GM19328 (cell line): ENCODE data around the gene CLCN6.

ENCODE experiments used
- ATAC-seq: cut with Tn5 transposase; IDR thresholded peaks from one replicate; pipeline ENCODE4 v1.9.1; 2021; ENCODE audit warnings: mild to moderate bottlenecking, moderate library complexity; ENCODE audit not compliant: unreplicated experiment

The CLCN6 gene, protein sequence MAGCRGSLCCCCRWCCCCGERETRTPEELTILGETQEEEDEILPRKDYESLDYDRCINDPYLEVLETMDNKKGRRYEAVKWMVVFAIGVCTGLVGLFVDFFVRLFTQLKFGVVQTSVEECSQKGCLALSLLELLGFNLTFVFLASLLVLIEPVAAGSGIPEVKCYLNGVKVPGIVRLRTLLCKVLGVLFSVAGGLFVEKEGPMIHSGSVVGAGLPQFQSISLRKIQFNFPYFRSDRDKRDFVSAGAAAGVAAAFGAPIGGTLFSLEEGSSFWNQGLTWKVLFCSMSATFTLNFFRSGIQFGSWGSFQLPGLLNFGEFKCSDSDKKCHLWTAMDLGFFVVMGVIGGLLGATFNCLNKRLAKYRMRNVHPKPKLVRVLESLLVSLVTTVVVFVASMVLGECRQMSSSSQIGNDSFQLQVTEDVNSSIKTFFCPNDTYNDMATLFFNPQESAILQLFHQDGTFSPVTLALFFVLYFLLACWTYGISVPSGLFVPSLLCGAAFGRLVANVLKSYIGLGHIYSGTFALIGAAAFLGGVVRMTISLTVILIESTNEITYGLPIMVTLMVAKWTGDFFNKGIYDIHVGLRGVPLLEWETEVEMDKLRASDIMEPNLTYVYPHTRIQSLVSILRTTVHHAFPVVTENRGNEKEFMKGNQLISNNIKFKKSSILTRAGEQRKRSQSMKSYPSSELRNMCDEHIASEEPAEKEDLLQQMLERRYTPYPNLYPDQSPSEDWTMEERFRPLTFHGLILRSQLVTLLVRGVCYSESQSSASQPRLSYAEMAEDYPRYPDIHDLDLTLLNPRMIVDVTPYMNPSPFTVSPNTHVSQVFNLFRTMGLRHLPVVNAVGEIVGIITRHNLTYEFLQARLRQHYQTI

DNA sequence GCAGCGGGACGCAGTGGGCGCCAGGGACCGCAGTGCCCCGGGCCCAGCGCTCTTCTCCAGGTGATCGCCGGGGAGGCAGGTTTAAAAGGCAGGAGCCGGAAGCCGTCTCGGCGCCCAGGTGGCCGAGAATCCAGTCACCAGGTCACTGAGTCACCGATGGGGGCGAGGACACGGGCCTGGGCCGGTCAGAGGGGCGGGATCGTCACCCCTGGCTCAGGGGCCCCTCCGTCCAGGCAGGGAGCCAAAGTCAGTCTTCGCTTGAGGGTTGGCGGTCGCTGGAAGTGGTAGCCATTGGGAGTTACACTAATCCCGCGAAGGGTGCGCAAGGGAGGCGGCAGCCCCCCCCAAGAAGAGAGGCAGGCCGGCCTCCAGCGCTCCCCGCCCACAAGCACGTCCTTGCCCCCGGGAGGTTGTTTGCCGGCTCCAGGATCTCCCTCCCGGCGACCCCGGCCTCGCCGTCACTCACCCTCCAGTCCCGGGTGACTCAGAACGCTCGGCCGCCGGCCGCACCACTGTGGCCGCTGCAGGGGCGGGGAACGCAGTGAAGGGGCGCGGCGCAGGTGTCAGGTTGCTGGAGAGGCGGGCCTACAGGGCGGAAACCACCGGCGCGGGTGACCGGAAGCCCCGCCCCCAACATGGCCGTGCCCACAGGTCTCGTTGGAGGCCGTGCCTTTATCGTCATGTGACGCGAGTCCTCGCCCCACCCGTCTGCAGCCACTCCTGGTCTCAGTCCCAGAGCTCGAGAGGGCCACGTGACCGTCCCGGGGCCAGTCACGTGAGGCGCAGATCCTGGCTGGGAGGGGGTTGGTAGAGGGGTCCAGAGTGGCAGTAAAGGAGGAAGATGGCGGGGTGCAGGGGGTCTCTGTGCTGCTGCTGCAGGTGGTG is at the start of gene CLCN6, which contains the start of gene MTHFR:
Gene CLCN6 (plus strand): TSS at position 770 of the 885 bp plus-strand sequence. CDS start 72 bp downstream, at position 842.
Gene MTHFR (minus strand): TSS at position 543 of the 885 bp plus-strand sequence. CDS start 2,848 bp downstream, outside the sequence.
- ATAC-seq = peak; percentile 81

GRCh38 chr1:11757047-11757446 is 48.9 kb upstream of the CLCN6 start:
- no peak for ATAC-seq

- ATAC-seq = no peak
Measured at GRCh38 chr1:11759791-11760190, 46.2 kb upstream of the CLCN6 start.

GRCh38 chr1:11761285-11761684 is 44.7 kb upstream of the CLCN6 start:
- no peak for ATAC-seq

DNA sequence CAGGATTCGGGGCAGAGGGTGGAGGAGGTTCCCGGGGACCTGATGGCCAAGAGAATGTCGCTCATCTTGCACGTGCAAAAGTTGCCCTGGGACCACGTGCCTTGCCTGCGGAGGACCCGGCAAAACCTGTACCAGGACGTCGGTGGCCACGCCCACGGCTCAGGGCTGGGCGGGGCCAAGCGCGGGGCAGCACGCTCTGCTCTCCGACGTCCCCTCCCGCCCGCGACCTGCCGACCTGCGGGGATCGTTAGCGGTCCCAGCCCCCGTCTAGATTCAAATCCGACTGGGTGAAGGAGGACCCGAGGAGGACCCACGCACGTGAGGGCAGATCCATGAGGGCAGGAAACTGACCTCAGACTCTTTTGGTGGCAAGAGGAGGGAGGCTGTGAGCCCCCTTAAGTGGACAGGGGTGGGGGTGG is 44.0 kb upstream of the CLCN6 start, which contains the start of gene C1orf167:
Gene C1orf167 (plus strand): TSS at position 206 of the 419 bp plus-strand sequence. CDS start 2,208 bp downstream, outside the sequence.
- ATAC-seq = no peak

- no peak for ATAC-seq
Measured at GRCh38 chr1:11764115-11764514, 41.9 kb upstream of the CLCN6 start.

DNA sequence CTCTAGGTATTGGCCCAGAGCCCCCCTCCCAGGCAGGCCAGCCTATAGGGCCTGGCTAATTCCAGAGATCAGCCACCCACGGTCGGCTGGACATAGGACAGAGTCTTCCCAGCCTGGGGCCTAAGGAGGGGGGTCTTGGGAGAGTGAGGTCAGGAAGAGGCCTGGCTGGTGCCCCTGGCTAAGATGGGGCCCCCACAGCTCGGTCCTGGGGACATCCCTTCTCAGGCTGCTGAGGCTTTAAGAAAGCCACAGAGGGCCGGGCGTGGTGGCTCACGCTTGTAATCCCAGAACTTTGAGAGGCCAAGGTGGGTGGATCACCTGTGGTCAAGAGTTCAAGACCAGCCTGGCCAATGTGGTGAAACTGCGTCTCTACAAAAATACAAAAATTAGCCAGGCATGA is 41.5 kb upstream of the CLCN6 start:
- no peak for ATAC-seq

- ATAC-seq = no peak
Measured at GRCh38 chr1:11765661-11766428, 40.1 kb upstream of the CLCN6 start.

GRCh38 chr1:11766429-11766776 is 39.6 kb upstream of the CLCN6 start:
- no peak for ATAC-seq

DNA sequence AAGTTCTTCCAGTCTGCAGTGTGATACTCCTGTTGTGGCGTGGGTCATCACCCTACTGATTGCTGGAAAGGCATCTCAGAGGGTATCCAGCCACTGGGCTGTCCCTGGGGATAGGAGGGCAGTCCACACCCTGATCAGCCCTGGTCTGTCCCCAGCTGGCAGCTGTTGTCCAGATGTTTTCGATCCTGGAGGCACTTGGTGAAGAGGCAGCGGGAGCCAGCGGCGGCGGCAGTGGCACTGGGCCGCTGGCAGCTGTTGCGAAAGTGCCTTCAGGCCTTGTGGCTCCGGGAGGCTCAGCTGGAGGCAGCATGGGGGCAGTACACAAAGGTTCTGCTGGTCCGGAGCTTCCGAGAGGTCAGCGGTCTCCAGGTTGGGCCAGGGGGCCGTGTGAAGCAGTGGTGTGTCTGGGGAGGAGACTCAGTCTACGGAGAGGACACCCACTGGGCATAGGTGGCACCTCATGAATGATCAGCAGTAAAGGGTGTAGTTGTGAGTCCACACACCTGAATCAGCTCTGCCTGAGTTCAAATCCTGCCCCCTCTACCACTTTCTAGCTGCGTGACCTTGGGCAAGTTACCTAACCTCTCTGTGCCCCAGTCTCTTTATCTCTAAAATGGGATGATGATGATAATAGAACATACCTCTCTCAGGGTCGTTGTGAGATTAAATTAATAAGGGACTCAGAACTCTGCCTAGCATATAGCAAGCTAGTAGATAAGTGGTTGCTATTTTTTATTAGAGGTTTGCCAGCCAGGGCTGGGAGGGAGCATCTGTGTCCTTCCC is 37.9 kb upstream of the CLCN6 start:
- no peak for ATAC-seq

DNA sequence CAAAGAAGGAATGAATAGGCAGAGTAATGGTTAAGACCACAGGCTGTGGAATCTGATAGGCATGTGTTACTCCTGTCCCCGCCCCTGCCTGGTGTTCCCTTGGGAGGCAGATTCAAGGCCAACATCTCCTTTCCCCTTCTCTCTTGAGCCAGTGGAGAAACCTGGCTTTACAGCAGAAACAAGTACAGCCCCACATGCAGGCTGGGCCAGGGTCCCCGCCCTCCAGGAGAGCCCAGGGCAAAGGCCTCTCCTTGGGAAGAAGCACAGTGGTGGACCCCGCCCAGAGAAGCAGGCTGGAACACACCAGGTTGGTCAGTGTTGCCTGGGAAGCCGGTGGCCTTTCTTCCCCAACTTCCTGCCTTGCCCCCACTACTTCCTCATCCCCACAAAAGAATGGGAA is 37.2 kb upstream of the CLCN6 start:
- ATAC-seq = no peak

DNA sequence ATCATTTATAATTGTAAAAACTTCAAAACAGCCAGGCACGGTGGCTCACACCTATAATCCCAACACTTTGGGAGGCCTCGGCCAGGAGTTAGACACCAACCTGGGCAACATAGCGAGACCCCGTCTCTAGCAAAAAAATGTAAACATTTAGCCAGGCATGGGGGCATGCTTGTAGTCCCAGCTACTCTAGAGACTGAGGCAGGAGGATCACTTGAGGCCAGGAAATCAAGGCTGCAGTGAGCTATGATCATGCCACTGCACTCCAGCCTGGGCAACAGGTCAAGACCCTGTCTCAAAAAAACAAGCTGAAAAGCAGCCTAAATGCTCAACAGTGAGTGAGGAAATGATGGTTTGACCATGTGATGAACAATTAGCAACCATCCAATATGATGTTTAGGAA is 36.7 kb upstream of the CLCN6 start:
- ATAC-seq = no peak

DNA sequence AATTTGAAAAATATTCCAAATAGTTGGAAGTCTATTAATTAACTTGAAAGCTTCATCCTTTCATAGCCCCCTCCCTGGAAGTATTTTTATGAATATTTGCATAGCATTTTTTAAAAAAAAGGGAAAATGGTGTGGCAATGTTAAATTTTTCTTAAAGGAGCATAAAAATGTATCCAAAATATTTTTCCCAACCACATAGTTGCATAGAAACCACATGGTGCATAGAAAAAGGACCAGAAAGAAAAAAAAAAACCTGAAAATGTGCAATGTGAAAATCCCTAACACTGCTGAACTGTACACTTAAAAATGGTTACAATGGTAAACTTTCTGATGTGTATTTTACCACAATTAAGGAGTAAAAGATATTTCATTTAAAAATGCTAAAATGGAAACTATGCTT is 36.0 kb upstream of the CLCN6 start:
- no peak for ATAC-seq

- ATAC-seq = no peak
Measured at GRCh38 chr1:11771481-11772043, 34.4 kb upstream of the CLCN6 start.

- no peak for ATAC-seq
Measured at GRCh38 chr1:11772458-11772857, 33.5 kb upstream of the CLCN6 start.

GRCh38 chr1:11774753-11775152 is 31.2 kb upstream of the CLCN6 start:
- ATAC-seq = no peak

GRCh38 chr1:11777658-11778322 is 28.2 kb upstream of the CLCN6 start:
- no peak for ATAC-seq

GRCh38 chr1:11778336-11778735 is 27.7 kb upstream of the CLCN6 start:
- no peak for ATAC-seq
